GM18868 (cell line): Measurements from ENCODE around the gene GMDS.

Experiments
- ATAC-seq: cut with Tn5 transposase; IDR thresholded peaks from one replicate; pipeline ENCODE4 v1.9.1; 2021; ENCODE audit warnings: mild to moderate bottlenecking, moderate library complexity; ENCODE audit not compliant: unreplicated experiment

The GMDS gene

DNA sequence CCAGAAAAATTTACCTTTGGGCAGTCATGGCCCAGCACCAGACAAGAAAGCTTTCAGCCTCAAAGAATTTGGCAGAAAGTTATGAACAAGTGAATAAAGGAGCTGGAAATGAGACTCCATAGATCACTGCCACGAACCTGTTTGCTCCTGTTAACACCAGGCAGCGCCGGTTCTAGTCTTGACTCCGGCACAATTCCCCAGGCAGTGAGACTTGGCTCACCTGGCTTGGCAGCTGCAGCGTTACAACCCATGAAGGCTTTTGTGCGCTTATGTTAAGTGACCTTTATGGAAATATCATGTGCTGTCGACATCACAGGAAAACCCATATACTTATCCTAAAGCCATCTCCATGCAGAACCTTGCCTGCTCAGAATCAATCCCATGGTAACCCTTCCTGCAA is 657.9 kb downstream of the GMDS start:
- no peak for ATAC-seq

DNA sequence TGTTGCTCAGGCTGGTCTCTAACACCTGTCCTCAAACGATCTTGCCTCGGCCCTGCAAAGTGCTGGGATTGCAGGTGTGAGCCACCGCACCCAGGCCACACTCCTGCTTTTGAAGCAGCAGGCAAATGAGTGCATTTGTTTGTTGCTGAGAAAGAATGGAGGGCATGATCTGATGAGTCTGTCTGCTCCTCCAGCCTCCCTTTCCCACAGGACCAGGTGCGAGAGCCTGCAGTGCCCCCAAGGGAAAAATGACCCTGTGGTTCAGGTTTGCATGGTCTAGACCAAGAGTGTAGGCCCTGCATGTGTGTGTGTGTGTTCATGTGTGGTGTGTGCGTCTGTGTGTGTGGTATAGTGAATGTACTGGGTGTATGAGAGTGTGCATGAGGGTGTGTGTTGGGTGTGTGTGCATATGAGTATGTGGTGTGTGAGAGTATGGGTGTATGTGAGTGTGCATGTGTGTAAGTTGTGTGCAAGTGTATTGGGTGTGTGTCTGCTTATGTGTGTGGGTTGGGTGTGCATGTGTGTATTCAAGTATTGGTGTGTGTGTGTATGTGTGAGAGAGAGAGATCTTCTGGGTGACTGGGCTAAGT is 658.4 kb downstream of the GMDS start:
- ATAC-seq = no peak

DNA sequence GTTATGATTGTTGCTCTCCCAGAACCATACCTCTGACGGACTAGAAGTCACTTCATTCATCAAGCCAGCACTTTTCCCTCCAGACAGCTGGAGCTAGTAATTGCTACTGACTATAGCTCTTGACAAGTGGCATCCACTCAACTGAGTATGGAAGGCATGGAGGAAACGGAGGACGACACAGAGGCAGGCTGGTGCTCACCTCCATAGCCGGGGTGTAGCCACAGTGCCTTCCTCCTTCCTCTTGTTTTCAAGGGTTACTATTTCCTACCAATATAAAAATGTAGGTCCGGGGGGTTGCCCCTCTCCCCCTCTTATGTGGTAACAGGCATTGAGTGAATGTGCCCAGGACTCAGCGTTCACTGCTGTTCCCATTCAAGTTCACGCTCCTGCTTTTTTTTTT is 659.1 kb downstream of the GMDS start:
- ATAC-seq = no peak

DNA sequence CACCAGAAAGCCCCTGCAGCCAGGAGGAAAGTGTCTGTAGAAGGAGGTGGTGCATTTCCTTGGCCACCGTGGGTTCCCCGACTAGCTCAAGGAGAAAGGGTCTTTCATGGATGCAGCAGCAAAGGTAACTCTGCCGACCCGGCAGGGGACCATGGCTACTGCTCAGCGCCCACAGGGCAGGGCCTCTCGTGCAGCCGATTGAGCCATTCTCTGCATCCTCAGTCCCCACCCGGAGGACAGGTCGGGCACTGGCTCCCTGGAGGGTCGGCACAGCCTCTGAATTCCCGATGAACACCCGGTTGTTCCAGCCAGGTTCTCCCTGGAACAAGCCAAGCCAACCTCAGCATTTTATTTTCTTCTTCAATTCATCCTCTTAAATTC is 659.7 kb downstream of the GMDS start:
- ATAC-seq = no peak

DNA sequence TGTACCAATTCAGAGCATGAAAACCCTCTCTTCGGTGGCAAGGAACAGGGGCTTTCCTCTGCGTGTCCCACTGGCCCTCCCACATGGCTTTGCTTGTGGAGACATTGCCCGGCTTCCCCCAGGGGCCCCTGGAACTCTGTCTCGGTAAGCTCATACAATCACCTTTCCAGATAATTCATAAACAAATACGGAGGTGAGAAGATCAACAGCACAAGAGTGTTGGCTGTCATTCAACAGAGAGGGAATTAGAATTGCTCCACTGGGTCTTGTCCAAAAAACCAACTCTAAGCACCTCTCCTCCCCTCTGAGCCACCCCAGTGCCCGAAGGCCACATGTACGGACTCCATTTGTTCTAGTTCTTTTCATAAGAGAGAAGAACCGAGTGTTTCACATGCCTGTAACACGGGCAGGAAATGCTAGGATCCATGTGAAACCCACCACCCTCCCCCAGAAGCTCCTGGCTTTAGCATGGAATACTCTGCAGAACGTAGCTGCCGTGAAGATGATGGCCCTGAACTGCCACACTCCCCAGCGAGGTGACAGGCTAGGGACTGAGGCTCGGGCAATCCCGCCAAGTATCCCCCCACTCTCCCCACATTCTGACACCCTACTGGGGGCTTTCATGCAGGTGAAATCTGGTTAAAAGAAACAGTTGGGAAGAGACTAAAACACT is 660.3 kb downstream of the GMDS start:
- ATAC-seq = no peak

DNA sequence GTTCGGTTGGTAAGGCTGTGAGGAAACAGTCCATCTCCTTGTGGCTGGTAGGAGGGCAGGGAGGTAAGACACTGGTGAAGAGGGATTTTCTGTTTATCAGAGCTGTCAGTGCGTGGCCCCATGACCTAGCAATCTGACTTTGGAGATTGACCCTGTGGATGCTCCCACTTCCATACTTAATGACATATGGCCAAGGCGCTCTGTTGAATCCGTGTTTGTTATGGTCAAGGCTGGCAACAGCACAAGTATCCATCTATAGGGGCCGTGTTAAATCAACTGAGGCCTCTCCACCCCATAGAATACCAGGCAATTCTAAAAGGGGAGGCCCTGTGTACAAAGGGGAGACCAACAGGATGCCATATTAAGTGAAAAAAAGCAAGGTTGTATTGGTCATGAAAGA is 661.3 kb downstream of the GMDS start:
- ATAC-seq = no peak

DNA sequence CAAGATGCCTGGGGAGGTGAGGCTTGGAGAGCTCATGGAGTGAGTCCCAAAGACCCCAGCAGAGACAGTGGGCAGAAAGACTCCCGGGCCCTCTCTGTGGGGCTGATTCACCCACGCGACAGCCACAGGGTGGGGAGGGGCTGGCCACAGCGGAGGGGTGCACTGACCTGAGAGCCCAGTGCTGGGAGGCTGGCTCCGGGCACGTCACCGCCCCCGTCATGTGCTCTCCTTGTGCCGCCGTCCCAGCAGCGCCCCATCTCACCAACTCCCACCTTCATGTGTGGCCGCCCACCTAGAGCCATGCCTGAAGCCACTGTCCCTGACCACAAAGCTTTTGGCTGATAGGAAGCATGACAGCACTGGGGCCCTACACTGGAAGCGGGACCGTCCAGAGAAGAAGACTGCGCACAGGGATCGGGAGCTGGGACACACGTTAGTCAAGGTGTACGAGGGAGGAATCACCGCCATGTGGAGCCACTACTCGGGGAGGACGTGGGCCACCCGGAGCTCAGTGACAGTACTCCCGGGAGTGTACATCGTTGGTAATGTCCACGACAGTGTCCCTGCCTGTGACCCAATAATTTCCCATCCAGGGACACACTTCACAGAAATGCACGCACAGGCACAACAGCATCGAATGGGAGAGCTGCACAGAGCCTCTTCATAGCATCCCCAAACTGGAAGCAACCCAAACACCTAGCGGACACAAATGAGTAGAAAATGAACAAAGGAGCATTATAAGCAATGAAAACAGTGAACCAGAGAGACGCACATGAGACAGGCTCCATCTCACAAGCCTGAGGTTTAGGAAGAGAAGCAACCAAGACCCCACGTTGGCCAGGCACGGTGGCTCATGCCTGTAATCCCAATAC is 664.0 kb downstream of the GMDS start:
- ATAC-seq = no peak

DNA sequence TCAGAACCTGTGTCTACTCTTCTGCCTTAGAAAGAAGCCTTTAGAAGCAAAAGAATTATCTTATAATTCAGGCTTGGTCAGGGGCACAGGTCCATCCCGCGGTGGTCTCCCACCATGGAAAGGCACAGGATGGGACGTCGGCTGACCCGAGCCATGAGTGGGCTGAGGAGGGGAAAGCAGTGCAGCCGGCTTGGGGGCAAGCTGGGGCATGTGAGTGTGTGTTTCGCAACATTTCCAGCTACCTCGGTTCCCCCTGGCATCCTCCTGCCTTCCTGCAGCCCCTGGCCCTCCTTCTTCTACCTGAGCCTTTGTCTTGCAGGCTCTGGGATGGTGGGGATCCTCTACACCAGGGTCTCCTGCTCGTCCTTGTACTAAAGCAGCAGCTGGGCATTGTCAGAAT is 664.8 kb downstream of the GMDS start:
- ATAC-seq = no peak

DNA sequence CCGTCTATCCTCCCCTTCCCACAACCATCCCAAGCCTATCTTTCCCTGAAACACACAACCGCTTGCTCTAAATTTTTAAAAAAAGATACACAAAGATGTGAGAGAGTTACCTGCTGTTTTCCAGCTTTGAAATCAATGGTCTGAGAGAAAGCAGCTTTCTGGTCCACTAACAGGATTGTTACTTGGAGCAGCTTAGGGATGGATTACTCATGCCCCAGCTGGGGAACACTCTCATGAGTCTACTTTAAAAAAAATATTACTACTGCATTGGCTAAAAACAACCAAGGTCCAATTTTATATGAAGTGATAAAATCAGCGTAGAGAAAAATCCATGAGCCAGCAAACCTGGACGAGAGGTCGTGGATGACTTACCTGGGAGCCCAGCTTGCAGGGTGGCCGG is 665.3 kb downstream of the GMDS start:
- no peak for ATAC-seq

DNA sequence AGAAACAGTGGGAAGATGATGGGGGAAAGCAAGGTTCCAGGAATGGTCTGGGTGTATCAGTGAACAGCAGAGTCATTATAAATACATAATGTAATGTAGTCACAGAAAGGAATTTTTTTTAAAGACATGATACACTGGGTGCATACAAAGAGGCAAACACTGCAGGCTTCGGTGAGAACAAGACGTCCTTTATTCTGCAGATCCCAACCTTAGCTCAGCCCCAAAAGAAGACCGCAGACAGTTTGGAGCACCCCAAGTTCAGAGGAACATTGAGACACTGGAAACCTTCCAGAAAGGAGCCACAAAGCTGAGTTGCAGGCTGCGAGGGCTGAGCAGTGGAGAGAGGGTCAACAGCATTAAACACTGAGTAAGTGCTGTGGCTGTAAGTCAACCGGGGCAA is 666.3 kb downstream of the GMDS start:
- no peak for ATAC-seq

DNA sequence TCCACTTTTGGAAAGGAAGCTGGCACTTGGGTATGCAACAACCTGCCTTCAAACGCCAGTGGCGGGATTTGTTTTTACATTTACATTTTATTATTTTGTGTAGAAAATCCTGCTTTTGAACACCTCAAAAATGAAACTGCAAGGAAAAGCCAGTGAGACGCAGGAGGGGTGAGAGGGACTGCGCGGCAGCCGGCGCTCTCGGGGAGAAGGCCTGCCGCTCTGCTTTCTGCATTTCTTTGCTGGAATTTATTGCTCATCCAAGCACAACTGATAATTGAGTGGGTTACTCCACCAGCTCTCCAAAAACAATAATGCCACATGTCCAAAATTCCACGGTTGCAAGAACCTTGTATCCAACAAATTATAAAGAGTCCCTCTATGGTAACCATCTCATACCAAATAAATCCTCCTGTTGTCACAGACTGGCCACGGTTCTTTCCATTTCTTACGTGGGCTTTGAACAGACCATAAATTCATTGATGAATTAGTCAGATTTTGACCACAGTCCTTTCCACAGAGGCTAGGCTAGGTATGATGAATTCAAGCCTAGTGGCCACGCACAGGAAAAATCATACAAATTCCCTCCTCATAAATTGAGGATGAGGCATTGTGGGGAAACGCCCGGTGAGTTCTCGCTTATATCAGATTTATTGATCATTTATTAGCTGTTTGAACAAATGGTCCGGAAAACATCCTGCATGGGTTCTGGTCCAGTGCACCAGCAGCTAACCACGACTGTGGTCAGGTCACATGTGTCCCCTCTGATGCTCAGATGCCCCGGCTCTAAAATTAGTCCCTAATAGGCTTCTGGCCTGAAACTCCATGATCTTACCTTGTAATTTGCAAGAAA is 667.3 kb downstream of the GMDS start:
- ATAC-seq = peak; percentile 44

DNA sequence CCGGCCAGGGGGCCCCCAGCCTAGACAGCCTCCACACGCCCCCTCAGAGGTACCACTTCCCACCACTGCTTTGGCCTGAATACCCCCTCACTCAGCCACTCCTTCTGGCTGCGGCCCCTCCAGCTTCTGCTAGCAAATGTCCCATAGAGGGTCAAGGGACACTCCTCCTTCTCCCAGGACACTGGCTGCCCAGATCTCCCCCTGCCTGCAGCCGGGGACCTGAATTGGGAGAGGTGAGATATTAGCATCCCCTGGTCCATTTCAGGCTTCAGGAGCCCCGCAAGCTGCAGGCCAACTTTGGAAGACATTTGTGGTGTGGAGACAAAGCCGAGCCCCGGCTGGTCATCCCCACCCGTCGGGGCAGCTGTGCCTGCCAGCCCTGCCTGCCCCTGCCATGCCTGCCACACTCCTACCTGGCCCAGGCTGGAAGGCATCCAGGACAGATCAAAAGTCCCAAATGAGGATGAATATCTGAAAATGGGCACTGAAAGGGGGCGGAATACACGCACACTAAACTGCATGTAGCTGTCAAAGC is 668.2 kb downstream of the GMDS start:
- ATAC-seq = no peak

DNA sequence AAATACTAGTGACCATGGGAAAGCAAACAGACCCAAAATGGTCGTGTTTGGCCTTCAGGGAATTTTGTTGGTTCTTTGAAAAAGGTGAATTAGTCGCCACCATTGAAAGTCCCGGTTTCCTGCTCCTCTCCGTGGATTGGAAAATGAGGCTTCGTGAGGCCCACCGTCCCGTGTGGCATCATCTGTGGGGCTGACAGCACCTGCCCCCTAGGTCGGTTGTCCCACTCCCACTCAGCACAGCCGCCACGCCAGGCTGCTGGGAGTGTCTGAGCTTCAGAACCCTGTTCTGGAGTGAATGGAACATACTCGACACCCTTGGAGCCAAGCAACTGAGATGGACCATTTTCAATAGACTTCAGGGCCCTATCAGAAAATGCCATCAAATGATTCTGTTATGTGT is 668.7 kb downstream of the GMDS start:
- ATAC-seq = no peak

DNA sequence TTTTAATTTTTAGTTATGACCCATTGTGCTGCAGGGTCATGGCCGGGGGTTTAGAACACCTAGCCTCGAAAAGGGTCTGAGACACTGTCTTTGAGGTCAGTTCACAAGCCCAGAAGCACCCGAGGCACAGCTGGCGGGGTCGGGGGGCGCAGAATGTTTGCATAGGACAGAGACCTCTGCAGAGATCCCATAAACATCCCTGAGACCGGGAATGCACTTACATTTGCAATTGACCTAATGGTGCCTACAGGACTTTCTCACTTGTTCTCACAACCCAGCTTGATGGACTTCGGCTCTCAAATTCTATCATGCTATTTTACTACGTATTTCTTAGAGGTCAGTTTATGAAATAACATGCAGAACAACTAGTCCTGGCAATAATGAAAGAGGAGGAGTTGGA is 669.2 kb downstream of the GMDS start:
- no peak for ATAC-seq

DNA sequence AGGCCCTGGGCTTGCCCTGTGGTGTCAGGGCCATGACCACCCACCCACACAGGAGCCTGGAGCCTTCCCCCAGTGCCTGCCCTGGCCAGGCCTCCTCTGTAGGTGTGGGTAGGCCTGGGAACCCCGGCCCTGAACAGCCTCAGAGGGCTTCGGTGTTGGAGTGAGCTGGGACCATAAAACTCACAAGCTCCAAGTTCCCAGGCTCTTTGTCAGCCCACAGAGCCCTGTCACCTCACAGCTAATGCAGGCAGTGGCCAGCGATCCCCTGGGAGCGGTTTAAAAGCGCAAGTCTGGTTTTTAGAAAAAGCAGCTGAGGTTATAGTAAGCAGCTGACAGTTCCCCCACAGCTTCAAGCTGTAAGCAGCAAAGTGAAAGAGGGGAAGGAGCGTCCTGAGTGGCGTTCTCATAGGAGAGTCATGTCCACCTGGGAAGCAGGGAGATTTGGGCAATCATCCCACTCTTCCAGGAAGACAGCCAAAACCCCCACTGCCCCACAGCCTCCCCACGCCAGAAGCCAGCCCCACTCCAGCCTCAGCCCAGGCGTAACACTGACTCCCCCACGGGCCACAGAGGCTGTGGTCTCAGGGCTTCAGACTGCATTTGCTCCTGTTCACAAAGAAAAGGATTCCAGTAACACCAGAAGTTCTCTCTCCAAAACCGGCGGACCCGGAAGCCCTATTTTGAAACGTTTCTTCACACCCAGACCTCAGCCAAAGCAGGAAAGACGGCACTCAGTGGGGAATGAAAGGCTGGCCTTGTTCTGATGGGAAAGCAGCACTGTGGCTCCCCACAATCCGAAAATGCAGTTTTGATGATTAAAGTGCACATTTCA is 670.0 kb downstream of the GMDS start:
- no peak for ATAC-seq

DNA sequence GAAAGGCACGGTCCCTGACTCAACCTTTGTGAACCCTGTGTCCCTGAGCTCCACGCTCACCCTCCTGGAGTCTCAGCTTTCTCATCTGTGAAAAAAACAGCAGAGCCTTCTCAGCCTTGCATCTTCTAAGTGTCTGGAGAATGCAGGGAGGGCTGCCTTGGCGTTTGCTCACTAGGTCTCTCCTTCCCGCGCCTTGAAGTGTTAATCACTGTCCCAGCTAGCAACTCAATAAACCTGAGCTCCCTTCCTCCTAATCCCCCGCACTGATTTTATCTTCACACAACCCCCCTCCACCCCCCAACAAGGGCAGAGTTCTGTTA is 670.6 kb downstream of the GMDS start:
- ATAC-seq = no peak

DNA sequence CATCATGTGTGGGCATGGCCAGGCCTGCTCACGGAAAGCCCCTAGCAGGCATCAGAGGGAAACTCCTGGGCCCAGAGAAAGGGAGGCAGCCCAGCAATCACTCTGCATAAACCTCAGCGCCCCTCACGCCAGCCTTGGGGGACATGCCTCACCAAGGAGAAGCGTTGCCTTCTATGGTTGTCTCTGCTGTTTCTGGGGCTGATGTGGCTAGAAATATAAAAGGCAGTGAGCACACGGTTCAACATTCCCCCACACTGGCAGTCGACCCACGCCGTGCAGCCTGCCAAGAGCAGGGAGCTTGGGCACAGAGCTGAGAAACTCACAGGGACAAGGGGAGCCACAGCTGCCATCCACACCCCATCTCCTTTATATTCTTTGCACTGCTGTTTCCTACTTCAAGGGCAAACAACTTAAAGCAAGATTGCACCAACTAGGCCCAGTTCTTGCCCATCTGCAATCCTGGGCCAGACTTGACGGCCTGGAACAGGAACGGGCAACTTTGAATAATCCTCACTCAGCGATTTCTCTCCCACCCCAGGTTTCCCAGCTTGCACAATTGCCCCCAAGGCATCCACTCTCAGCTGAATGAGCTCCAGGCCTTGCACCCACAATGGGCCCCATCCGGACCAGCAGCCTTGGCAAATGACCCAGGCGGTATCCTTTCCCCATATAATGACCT is 671.2 kb downstream of the GMDS start:
- ATAC-seq = no peak
